GM12865 (cell line): ENCODE measurements around the gene PKNOX2.

Experiments
- DNase-seq: peaks from one replicate; pipeline ENCODE4 v3.0.0; 2010; ENCODE audit warnings: low read depth
- H3K4me3 ChIP-seq: 2 replicates; pipeline ENCODE4 v1.5.1; 2011; ENCODE audit warnings: mild to moderate bottlenecking, low read depth, low read length, control low read depth
- TF ChIP-seq, protein P1 (sequence below): IDR thresholded peaks from 2 replicates; pipeline ENCODE4 v1.5.1; 2011; ENCODE audit warnings: low read length, control low read depth, low read depth, inconsistent platforms; ENCODE audit not compliant: insufficient read depth; ENCODE audit errors: missing control alignments

PKNOX2 gene

GRCh38 chr11:125329786-125330185 is 165.2 kb downstream of the PKNOX2 start:
- TF ChIP-seq, protein P1, sequence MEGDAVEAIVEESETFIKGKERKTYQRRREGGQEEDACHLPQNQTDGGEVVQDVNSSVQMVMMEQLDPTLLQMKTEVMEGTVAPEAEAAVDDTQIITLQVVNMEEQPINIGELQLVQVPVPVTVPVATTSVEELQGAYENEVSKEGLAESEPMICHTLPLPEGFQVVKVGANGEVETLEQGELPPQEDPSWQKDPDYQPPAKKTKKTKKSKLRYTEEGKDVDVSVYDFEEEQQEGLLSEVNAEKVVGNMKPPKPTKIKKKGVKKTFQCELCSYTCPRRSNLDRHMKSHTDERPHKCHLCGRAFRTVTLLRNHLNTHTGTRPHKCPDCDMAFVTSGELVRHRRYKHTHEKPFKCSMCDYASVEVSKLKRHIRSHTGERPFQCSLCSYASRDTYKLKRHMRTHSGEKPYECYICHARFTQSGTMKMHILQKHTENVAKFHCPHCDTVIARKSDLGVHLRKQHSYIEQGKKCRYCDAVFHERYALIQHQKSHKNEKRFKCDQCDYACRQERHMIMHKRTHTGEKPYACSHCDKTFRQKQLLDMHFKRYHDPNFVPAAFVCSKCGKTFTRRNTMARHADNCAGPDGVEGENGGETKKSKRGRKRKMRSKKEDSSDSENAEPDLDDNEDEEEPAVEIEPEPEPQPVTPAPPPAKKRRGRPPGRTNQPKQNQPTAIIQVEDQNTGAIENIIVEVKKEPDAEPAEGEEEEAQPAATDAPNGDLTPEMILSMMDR: no peak
- no peak for DNase-seq
- H3K4me3 ChIP-seq: no peak overlapping the region

GRCh38 chr11:125330462-125331325 is 166.1 kb downstream of the PKNOX2 start:
- no peak for DNase-seq
- TF ChIP-seq, protein P1: no peak
- no peak overlapping the region for H3K4me3 ChIP-seq

- DNase-seq: no peak
- H3K4me3 ChIP-seq: no peak overlapping the region
- TF ChIP-seq, protein P1: no peak
These were observed 166.9 kb downstream of the PKNOX2 start for GRCh38 chr11:125331357-125332035.

GRCh38 chr11:125332821-125333220 is 168.3 kb downstream of the PKNOX2 start:
- H3K4me3 ChIP-seq: no peak overlapping the region
- DNase-seq: no peak
- TF ChIP-seq, protein P1: no peak

- no peak overlapping the region for H3K4me3 ChIP-seq
- DNase-seq: no peak
- TF ChIP-seq, protein P1: no peak
These were observed 169.0 kb downstream of the PKNOX2 start for GRCh38 chr11:125333354-125334073.

DNA sequence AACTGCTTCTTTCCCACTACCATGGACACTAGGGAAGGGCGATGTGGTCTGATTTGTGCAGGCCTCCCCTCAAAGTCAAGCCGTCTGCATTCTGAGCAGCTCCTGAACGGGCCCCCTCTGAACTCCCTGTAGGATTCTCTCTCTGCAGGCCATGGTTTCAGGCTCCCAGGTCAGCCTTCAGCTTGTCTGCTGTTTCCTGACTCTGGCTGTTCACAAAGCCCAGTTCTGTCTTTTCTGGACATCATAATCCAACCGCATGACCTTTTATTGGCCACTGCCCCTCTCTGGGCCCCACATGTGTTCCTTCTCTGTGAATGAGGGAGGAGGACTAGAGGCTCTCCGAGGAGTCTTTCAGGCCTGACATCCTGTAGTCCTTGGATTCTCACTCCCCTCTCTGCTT is 170.6 kb downstream of the PKNOX2 start:
- H3K4me3 ChIP-seq: no peak overlapping the region
- TF ChIP-seq, protein P1: no peak
- DNase-seq: no peak
